ENCODE results near the gene PSMB3.

DNA sequence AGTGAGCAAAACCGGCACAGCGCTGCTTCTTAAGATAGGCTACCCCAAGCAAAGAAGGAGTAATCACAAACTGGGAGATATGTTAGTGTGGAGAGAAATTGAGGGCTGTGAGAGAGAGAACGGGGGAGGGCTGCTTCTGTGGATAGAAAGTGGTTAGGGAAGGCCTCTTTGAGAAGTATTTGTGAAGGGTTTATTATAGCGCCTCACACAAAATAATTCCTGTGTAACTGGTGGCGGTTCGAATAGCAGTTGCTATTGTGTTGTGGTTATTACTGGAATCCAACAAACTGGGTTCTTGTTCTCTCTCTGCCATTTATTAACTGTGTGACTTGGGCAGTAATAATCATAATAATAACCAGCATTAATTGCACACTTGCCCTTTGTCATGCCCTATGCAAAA, 31.6 kb upstream of the PSMB3 start:
- TF ChIP-seq, protein P1, sequence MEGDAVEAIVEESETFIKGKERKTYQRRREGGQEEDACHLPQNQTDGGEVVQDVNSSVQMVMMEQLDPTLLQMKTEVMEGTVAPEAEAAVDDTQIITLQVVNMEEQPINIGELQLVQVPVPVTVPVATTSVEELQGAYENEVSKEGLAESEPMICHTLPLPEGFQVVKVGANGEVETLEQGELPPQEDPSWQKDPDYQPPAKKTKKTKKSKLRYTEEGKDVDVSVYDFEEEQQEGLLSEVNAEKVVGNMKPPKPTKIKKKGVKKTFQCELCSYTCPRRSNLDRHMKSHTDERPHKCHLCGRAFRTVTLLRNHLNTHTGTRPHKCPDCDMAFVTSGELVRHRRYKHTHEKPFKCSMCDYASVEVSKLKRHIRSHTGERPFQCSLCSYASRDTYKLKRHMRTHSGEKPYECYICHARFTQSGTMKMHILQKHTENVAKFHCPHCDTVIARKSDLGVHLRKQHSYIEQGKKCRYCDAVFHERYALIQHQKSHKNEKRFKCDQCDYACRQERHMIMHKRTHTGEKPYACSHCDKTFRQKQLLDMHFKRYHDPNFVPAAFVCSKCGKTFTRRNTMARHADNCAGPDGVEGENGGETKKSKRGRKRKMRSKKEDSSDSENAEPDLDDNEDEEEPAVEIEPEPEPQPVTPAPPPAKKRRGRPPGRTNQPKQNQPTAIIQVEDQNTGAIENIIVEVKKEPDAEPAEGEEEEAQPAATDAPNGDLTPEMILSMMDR (IDR thresholded peaks at IDR 0.05) = no peak
- TF ChIP-seq POLR2A (IDR thresholded peaks at IDR 0.05) = no peak
